Measurements from ENCODE around the gene SLC6A14. TPM values are rescaled to one million over a fixed set of nuclear protein-coding genes. Genes with fewer than 3 reads are reported as not detected.

Gene SLC6A14
- total RNA-seq: not detected in 2 replicates

GRCh38 chrX:116436358-116436816 lies at the start of gene SLC6A14:
Gene SLC6A14, plus strand, starts transcription at chrX:116436606. Its CDS starts 104 bp downstream, at chrX:116436710.

GRCh38 chrX:116462822-116463221 lies 26.4 kb downstream of the SLC6A14 start, which contains the start of gene CT83:
Gene CT83, minus strand, starts transcription at chrX:116462976. Its CDS starts 120 bp downstream, at chrX:116462856.

Small RNAs within 50 kb of the gene (small RNA-seq; reads per million reads assigned to genes)
- not detected for gene RNU6-154P

Other genes with a start within 250 kb of the SLC6A14 start
- not detected in 2 replicates for gene CT83, start 26.4 kb downstream of the SLC6A14 start, total RNA-seq

Measured in articular chondrocyte of knee joint (primary cell).